SK-N-SH (cell line): ENCODE measurements around the gene ARAP3. TPM values are rescaled to one million over a fixed set of nuclear protein-coding genes. Genes with fewer than 3 reads are reported as not detected.

ENCODE experiments used
- CTCF ChIA-PET: fragments of 300-600, 350-600 bp; formaldehyde crosslinking; extraction: SDS; loops from one replicate; lab custom pipeline; 2021; lab: Yijun Ruan, JAX
- POLR2A ChIA-PET: fragments of 350-600 bp; sonication (Branson Sonifier 250); formaldehyde crosslinking; extraction: SDS; loops from one replicate; lab custom pipeline; 2020; ENCODE audit warnings: antibody characterized with exemption, inconsistent platforms; lab: Yijun Ruan, JAX
- DNase-seq: peaks from one replicate; pipeline ENCODE4 v3.0.0; 2012
- H2AFZ ChIP-seq: fragments of 200-600 bp; sonication (generic); 2 replicates; pipeline ENCODE4 v1.8.1; 2016; ENCODE audit warnings: antibody characterized with exemption, mild to moderate bottlenecking, low read depth
- H3F3A ChIP-seq: fragments of 200-600 bp; sonication (generic); replicated peaks from 2 replicates; pipeline ENCODE3; 2016; ENCODE audit warnings: antibody characterized with exemption, mild to moderate bottlenecking; ENCODE audit not compliant: insufficient read depth
- H3K27ac ChIP-seq, 2 experiments: fragments of 200-500 bp in 1 of 2; fragments of 200-600 bp in 1 of 2; sonication (Bioruptor generic) in 1 of 2; sonication (generic), shearing (Covaris generic) in 1 of 2; 2 replicates each; pipeline versions ENCODE4 v1.5.1 to v1.6.1; 2014 to 2016; ENCODE audit warnings: low read depth in 2 of 2, inconsistent platforms in 1 of 2, low read length in 1 of 2, mild to moderate bottlenecking in 1 of 2, mixed read lengths in 1 of 2
- H3K27me3 ChIP-seq: fragments of 200-600 bp; sonication (generic), shearing (Covaris generic); 2 replicates; pipeline ENCODE4 v1.6.1; 2016; ENCODE audit warnings: mixed run types; ENCODE audit not compliant: insufficient read depth
- H3K36me3 ChIP-seq, 2 experiments: fragments of 200-500 bp in 1 of 2; fragments of 200-600 bp in 1 of 2; sonication (Bioruptor generic) in 1 of 2; sonication (generic) in 1 of 2; replicated peaks in 1 of 2; 2 replicates each; pipeline versions ENCODE3 to v1.5.1; 2014 to 2016; ENCODE audit warnings: low read length in 1 of 2, mild to moderate bottlenecking in 1 of 2; ENCODE audit not compliant: insufficient read depth in 2 of 2, control insufficient read depth in 1 of 2
- H3K4me1 ChIP-seq, 2 experiments: fragments of 200-500 bp in 1 of 2; fragments of 200-600 bp in 1 of 2; sonication (Bioruptor generic) in 1 of 2; sonication (generic), shearing (Covaris generic) in 1 of 2; 2 replicates each; pipeline versions ENCODE4 v1.5.1 to v1.6.1; 2014 to 2016; ENCODE audit warnings: low read depth in 1 of 2, low read length in 1 of 2, mixed run types in 1 of 2; ENCODE audit not compliant: insufficient read depth in 2 of 2, control insufficient read depth in 1 of 2
- H3K4me2 ChIP-seq: fragments of 200-600 bp; sonication (generic), shearing (Covaris generic); 2 replicates; pipeline ENCODE4 v1.6.1; 2017; ENCODE audit warnings: mixed run types
- H3K4me3 ChIP-seq, 2 experiments: fragments of 200-500 bp in 1 of 2; fragments of 200-600 bp in 1 of 2; sonication (Bioruptor generic) in 1 of 2; sonication (generic), shearing (Covaris generic) in 1 of 2; 2 replicates each; pipeline versions ENCODE4 v1.5.1 to v1.8.1; 2014 to 2016; ENCODE audit warnings: low read depth in 2 of 2, inconsistent platforms in 1 of 2, low read length in 1 of 2, mild to moderate bottlenecking in 1 of 2, mixed read lengths in 1 of 2, moderate library complexity in 1 of 2
- H3K79me2 ChIP-seq: fragments of 200-600 bp; sonication (generic); 2 replicates; pipeline ENCODE4 v1.8.1; 2017; ENCODE audit warnings: mild to moderate bottlenecking; ENCODE audit not compliant: insufficient read depth
- H3K9ac ChIP-seq: fragments of 200-600 bp; sonication (generic); 2 replicates; pipeline ENCODE4 v1.6.1; 2017; ENCODE audit warnings: mixed run types
- H3K9me2 ChIP-seq: fragments of 200-600 bp; sonication (generic); 2 replicates; pipeline ENCODE4 v1.6.1; 2017; ENCODE audit warnings: mixed run types
- H3K9me3 ChIP-seq: fragments of 200-600 bp; sonication (generic); 2 replicates; pipeline ENCODE4 v1.6.1; 2017; ENCODE audit warnings: mixed run types, mild to moderate bottlenecking, moderate library complexity
- H4K20me1 ChIP-seq: fragments of 200-600 bp; sonication (generic); 2 replicates; pipeline ENCODE4 v1.6.1; 2017; ENCODE audit warnings: mild to moderate bottlenecking, mixed run types; ENCODE audit not compliant: insufficient read depth
- CHD2 ChIP-seq: fragments of 150-350 bp; IDR thresholded peaks from 2 replicates; pipeline ENCODE4 v1.6.1; 2018; ENCODE audit warnings: low read length; ENCODE audit not compliant: partially characterized antibody
- EP300 ChIP-seq, 2 experiments: IDR thresholded peaks; 2 replicates each; pipeline versions ENCODE4 v1.4.0 to v1.6.1; 2012; ENCODE audit warnings: borderline replicate concordance in 1 of 2, low read depth in 1 of 2, low read length in 1 of 2
- FOXJ3 ChIP-seq: sonication (generic); formaldehyde crosslinking; IDR thresholded peaks from 2 replicates; pipeline ENCODE4 v1.5.1; 2020; ENCODE audit warnings: mild to moderate bottlenecking, missing genetic modification reagents
- GABPA ChIP-seq: IDR thresholded peaks from 2 replicates; pipeline ENCODE4 v1.4.0; 2012; ENCODE audit warnings: low read depth, mild to moderate bottlenecking
- GATA2 ChIP-seq: sonication (generic); formaldehyde crosslinking; IDR thresholded peaks from 2 replicates; pipeline ENCODE4 v1.5.0; 2020; ENCODE audit warnings: mild to moderate bottlenecking, missing genetic modification reagents
- JUND ChIP-seq: IDR thresholded peaks from 2 replicates; pipeline ENCODE4 v1.4.0; 2012
- MEF2A ChIP-seq: IDR thresholded peaks from 2 replicates; pipeline ENCODE4 v1.4.0; 2012; ENCODE audit warnings: low read depth, borderline replicate concordance
- MXI1 ChIP-seq: IDR thresholded peaks from 2 replicates; pipeline ENCODE4 v1.6.1; 2012; ENCODE audit warnings: mild to moderate bottlenecking, low read depth, low read length, improper control_type of control experiment
- NFIC ChIP-seq: IDR thresholded peaks from 2 replicates; pipeline ENCODE4 v1.4.0; 2012; ENCODE audit warnings: borderline replicate concordance
- POLR2AphosphoS5 ChIP-seq: IDR thresholded peaks from 2 replicates; pipeline ENCODE4 v1.6.1; 2012; ENCODE audit warnings: low read depth, low read length
- RCOR1 ChIP-seq: fragments of 150-350 bp; IDR thresholded peaks from 2 replicates; pipeline ENCODE4 v1.6.1; 2017; ENCODE audit warnings: antibody characterized with exemption, low read length
- RXRA ChIP-seq: IDR thresholded peaks from 2 replicates; pipeline ENCODE4 v1.4.0; 2012; ENCODE audit warnings: low read depth, mild to moderate bottlenecking, borderline replicate concordance
- SIN3A ChIP-seq: IDR thresholded peaks from 2 replicates; pipeline ENCODE4 v1.6.1; 2012; ENCODE audit warnings: low read depth, mild to moderate bottlenecking, low read length, moderate library complexity, borderline replicate concordance
- TAF1 ChIP-seq: IDR thresholded peaks from 2 replicates; pipeline ENCODE4 v1.6.1; 2012; ENCODE audit warnings: low read depth, mild to moderate bottlenecking, low read length, moderate library complexity, borderline replicate concordance
- TCF12 ChIP-seq: IDR thresholded peaks from 2 replicates; pipeline ENCODE4 v1.4.0; 2012
- WGBS: methylation state at CpG from one replicate; pipeline ENCODE4 v1.1.6; 2017; ENCODE audit warnings: low lambda C conversion rate; 5-methylcytosine and 5-hydroxymethylcytosine counted together
- polyA plus RNA-seq, 3 experiments: library from polyadenylated mRNA; depleted of rRNA; stranded (reverse); fragments of >200 nt; gene quantifications; 2 replicates each; pipeline ENCODE4 v1.2.3, GENCODE V29; 2012
- TF ChIP-seq, protein P1 (sequence below): fragments of 200-600 bp; sonication (generic); IDR thresholded peaks from 2 replicates; pipeline ENCODE4 v1.6.1; 2017; ENCODE audit warnings: antibody characterized with exemption, mild to moderate bottlenecking, moderate library complexity
- TF ChIP-seq, protein P2 (sequence below): IDR thresholded peaks from 2 replicates; pipeline ENCODE4 v1.4.0; 2012; ENCODE audit warnings: low read depth, borderline replicate concordance
- TF ChIP-seq, protein P3 (sequence below): IDR thresholded peaks from 2 replicates; pipeline ENCODE4 v1.4.0; 2012; ENCODE audit warnings: low read depth
- TF ChIP-seq, protein P4 (sequence below): fragments of 150-350 bp; IDR thresholded peaks from 2 replicates; pipeline ENCODE4 v1.6.1; 2017; ENCODE audit warnings: antibody characterized with exemption, low read length, low read depth, borderline replicate concordance
- TF ChIP-seq, protein P5 (sequence below): IDR thresholded peaks from 2 replicates; pipeline ENCODE4; 2012

The ARAP3 gene
- polyA plus RNA-seq, 1 of the 3 experiments (the other 2 are of a cell fraction): 6.5 TPM

DNA sequence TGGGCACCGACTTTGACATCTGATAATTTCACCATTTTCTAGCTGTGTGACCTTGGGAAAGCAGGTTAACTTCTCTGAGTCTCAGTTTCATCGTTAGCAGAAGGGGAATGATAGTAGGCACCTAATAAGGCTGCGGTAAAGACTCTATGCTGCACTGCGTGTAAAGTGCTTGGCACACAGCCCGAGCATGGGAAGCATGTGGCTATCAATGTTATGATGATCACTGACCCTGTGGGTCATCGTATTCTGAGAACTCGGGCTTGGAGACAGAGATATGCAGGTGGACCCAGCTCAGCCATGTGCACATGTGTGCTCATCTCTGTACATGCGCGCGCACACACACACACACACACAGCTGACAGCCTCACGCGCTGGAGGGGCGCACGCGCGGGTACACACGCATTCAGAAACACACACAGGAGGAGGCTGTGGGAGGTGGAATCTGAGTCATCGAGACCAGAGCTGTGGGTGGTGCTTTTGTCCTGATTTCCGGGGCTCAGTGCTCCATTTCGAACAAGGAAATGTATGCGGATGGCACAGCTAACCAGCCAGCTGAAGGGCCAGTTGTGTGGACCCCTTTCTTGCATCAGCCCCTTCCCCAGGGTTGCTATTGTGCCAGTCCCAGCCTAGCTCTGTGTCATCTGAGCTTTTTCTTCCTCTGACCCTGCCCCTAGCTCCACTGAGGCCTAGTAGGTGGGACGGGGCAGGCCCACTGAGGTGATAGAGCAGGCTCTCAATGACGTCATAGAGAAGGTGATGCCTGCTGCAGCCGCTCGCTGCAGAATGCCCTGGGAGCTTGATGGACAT, 11.1 kb upstream of the ARAP3 start:
- Histone ChIP-seq H3K4me3 (no peak overlapping the region), H3K36me3 (no peaks in the 10 kb centered on the region), H3K4me2 (no peak overlapping the region), H3K27me3 (peaks cover 29% of the 10 kb centered on the region), H2AFZ (no peak overlapping the region), H3F3A (no peaks in the 10 kb centered on the region), H3K9me3 (no peaks in the 10 kb centered on the region), H3K79me2 (no peaks in the 10 kb centered on the region), H3K4me1 (peaks cover 0 to 23% of the 10 kb centered on the region in 2 experiments; a peak in 2 of 4 replicates), H3K9ac (no peak overlapping the region), H4K20me1 (no peaks in the 10 kb centered on the region), H3K9me2 (no peaks in the 10 kb centered on the region), H3K27ac (no peak overlapping the region)
- WGBS: 86% methylated on average over 19 of the region's 25 CpGs
- CTCF ChIA-PET: interaction anchor here (0.7 to 16.8 kb wide), 33 partner anchors 9 to 322 kb away, joined by 3 to 451 read pairs (median 8); partner anchors contain the start of genes ARAP3, FCHSD1, PCDH1 and PCDH12
- POLR2A ChIA-PET: interaction anchor here (1.1 to 1.2 kb wide), 2 partner anchors 185 to 190 kb away, joined by 3 to 4 read pairs; partner anchors contain the start of gene PCDH1
- TF ChIP-seq MXI1 (no peak), JUND (no peak), RXRA (no peak), FOXJ3 (CRISPR knock-in tag) (no peak), GATA2 (CRISPR knock-in tag) (no peak), CHD2 (no peak), RCOR1 (no peak), NFIC (no peak), POLR2AphosphoS5 (no peak), TCF12 (no peak), EP300 (IDR thresholded peaks at IDR 0.05; ENCODE audit: borderline replicate concordance in 1 of 2, low read depth in 1 of 2, low read length in 1 of 2) (no peak), GABPA (no peak), MEF2A (no peak), SIN3A (no peak), TAF1 (no peak)
- TF ChIP-seq, protein P1, sequence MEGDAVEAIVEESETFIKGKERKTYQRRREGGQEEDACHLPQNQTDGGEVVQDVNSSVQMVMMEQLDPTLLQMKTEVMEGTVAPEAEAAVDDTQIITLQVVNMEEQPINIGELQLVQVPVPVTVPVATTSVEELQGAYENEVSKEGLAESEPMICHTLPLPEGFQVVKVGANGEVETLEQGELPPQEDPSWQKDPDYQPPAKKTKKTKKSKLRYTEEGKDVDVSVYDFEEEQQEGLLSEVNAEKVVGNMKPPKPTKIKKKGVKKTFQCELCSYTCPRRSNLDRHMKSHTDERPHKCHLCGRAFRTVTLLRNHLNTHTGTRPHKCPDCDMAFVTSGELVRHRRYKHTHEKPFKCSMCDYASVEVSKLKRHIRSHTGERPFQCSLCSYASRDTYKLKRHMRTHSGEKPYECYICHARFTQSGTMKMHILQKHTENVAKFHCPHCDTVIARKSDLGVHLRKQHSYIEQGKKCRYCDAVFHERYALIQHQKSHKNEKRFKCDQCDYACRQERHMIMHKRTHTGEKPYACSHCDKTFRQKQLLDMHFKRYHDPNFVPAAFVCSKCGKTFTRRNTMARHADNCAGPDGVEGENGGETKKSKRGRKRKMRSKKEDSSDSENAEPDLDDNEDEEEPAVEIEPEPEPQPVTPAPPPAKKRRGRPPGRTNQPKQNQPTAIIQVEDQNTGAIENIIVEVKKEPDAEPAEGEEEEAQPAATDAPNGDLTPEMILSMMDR: no peak
- TF ChIP-seq, protein P2, sequence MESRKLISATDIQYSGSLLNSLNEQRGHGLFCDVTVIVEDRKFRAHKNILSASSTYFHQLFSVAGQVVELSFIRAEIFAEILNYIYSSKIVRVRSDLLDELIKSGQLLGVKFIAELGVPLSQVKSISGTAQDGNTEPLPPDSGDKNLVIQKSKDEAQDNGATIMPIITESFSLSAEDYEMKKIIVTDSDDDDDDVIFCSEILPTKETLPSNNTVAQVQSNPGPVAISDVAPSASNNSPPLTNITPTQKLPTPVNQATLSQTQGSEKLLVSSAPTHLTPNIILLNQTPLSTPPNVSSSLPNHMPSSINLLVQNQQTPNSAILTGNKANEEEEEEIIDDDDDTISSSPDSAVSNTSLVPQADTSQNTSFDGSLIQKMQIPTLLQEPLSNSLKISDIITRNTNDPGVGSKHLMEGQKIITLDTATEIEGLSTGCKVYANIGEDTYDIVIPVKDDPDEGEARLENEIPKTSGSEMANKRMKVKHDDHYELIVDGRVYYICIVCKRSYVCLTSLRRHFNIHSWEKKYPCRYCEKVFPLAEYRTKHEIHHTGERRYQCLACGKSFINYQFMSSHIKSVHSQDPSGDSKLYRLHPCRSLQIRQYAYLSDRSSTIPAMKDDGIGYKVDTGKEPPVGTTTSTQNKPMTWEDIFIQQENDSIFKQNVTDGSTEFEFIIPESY: no peak
- TF ChIP-seq, protein P3, sequence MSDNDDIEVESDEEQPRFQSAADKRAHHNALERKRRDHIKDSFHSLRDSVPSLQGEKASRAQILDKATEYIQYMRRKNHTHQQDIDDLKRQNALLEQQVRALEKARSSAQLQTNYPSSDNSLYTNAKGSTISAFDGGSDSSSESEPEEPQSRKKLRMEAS: no peak
- TF ChIP-seq, protein P4, sequence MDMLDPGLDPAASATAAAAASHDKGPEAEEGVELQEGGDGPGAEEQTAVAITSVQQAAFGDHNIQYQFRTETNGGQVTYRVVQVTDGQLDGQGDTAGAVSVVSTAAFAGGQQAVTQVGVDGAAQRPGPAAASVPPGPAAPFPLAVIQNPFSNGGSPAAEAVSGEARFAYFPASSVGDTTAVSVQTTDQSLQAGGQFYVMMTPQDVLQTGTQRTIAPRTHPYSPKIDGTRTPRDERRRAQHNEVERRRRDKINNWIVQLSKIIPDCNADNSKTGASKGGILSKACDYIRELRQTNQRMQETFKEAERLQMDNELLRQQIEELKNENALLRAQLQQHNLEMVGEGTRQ: no peak
- TF ChIP-seq, protein P5, sequence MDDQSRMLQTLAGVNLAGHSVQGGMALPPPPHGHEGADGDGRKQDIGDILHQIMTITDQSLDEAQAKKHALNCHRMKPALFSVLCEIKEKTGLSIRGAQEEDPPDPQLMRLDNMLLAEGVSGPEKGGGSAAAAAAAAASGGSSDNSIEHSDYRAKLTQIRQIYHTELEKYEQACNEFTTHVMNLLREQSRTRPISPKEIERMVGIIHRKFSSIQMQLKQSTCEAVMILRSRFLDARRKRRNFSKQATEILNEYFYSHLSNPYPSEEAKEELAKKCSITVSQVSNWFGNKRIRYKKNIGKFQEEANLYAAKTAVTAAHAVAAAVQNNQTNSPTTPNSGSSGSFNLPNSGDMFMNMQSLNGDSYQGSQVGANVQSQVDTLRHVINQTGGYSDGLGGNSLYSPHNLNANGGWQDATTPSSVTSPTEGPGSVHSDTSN: no peak
- DNase-seq: no peak
